Keratinocyte (primary cell): ENCODE results near the gene CPSF4. TPM values are rescaled to one million over a fixed set of nuclear protein-coding genes. Genes with fewer than 3 reads are reported as not detected.

ENCODE experiments used
- DNase-seq: peaks from one replicate; pipeline ENCODE4 v3.0.0-alpha.2; 2011; ENCODE audit warnings: low read depth, missing footprints, low spot score
- FAIRE-seq: peaks from 2 replicates; lab custom pipeline; 2011; peaks lifted over from hg19 to GRCh38; lab: Jason Lieb, UNC
- H2AFZ ChIP-seq: 2 replicates; pipeline ENCODE4 v1.6.0; 2012; ENCODE audit warnings: low read length, control low read depth, inconsistent platforms; ENCODE audit not compliant: control insufficient read depth
- H3K27ac ChIP-seq: 2 replicates; pipeline ENCODE4 v1.5.1; 2011; ENCODE audit warnings: low read length; ENCODE audit not compliant: control insufficient read depth, insufficient read depth
- H3K27me3 ChIP-seq: 3 replicates; pipeline ENCODE4 v1.6.0; 2011; ENCODE audit warnings: low read length; ENCODE audit not compliant: control insufficient read depth, insufficient read depth; ENCODE audit errors: extremely low read depth
- H3K36me3 ChIP-seq, 2 experiments: 2 replicates in 1 of 2; 3 replicates in 1 of 2; pipeline ENCODE4 v1.5.1; 2011; ENCODE audit warnings: low read length in 2 of 2, mild to moderate bottlenecking in 1 of 2; ENCODE audit not compliant: control insufficient read depth in 2 of 2, insufficient read depth in 2 of 2; ENCODE audit errors: extremely low read depth in 1 of 2
- H3K4me1 ChIP-seq: 3 replicates; pipeline ENCODE4 v1.5.1; 2011; ENCODE audit warnings: low read length; ENCODE audit not compliant: control insufficient read depth, insufficient read depth; ENCODE audit errors: extremely low read depth
- H3K4me2 ChIP-seq: 3 replicates; pipeline ENCODE4 v1.6.0; 2011; ENCODE audit warnings: low read depth, low read length; ENCODE audit not compliant: control insufficient read depth, insufficient read depth; ENCODE audit errors: extremely low read depth
- H3K4me3 ChIP-seq, 3 experiments: fragments of 200-600 bp in 1 of 3; sonication (generic) in 1 of 3; 2 replicates in 2 of 3; 3 replicates in 1 of 3; pipeline ENCODE4 v1.5.1; 2011 to 2016; ENCODE audit warnings: low read length in 3 of 3, mild to moderate bottlenecking in 3 of 3, control low read depth in 2 of 3, inconsistent platforms in 1 of 3, low read depth in 1 of 3, mixed read lengths in 1 of 3, mixed run types in 1 of 3, moderate library complexity in 1 of 3; ENCODE audit not compliant: control insufficient read depth in 2 of 3, insufficient read depth in 2 of 3; ENCODE audit errors: extremely low read depth in 1 of 3
- H3K79me2 ChIP-seq: 2 replicates; pipeline ENCODE4 v1.6.0; 2012; ENCODE audit warnings: low read length; ENCODE audit not compliant: control insufficient read depth, insufficient read depth
- H3K9ac ChIP-seq: 3 replicates; pipeline ENCODE4 v1.6.0; 2011; ENCODE audit warnings: low read length; ENCODE audit not compliant: control insufficient read depth, insufficient read depth; ENCODE audit errors: extremely low read depth
- H3K9me1 ChIP-seq: 3 replicates; pipeline ENCODE4 v1.6.0; 2011; ENCODE audit warnings: low read length; ENCODE audit not compliant: control insufficient read depth, insufficient read depth; ENCODE audit errors: extremely low read depth
- H3K9me3 ChIP-seq: 2 replicates; pipeline ENCODE4 v1.5.1; 2012; ENCODE audit warnings: low read depth, low read length; ENCODE audit not compliant: control insufficient read depth
- H4K20me1 ChIP-seq: 3 replicates; pipeline ENCODE4 v1.6.0; 2011; ENCODE audit warnings: low read length; ENCODE audit not compliant: control insufficient read depth, insufficient read depth; ENCODE audit errors: extremely low read depth
- EZH2 ChIP-seq: IDR thresholded peaks from one replicate; pipeline ENCODE4 v1.6.1; 2012; ENCODE audit warnings: inconsistent platforms, mild to moderate bottlenecking, low read length, moderate library complexity
- dilution Hi-C: fragments of 300-500 bp; cut with MboI; formaldehyde crosslinking; loops from one replicate; pipeline ENCODE4 v1.7.0; 2020; ENCODE audit warnings: low sequenced_read_pairs; ENCODE audit not compliant: extremely low pct_ligation_motif_present
- polyA plus RNA-seq, 5 experiments: library from polyadenylated mRNA; depleted of rRNA in 3 of 5; stranded (reverse) in 3 of 5; stranded (forward) in 1 of 5; unstranded in 1 of 5; fragments of >200 nt; gene quantifications; 1 replicate in 1 of 5; 2 replicates in 3 of 5; 3 replicates in 1 of 5; pipeline versions ENCODE4 v1.2.1 to v1.2.3, GENCODE V29; 2011 to 2012; ENCODE audit warnings: missing spikeins in 2 of 5, low read depth in 1 of 5, low replicate concordance in 1 of 5
- TF ChIP-seq, protein P1 (sequence below), 3 experiments: IDR thresholded peaks in 1 of 3; conservative IDR thresholded peaks in 1 of 3; optimal IDR thresholded peaks in 1 of 3; 2 replicates in 2 of 3; 3 replicates in 1 of 3; pipeline versions ENCODE3 to v1.5.1; 2011; ENCODE audit warnings: low read length in 3 of 3, mild to moderate bottlenecking in 3 of 3, moderate library complexity in 2 of 3, control low read depth in 1 of 3, inconsistent platforms in 1 of 3; ENCODE audit not compliant: insufficient read depth in 2 of 3; ENCODE audit errors: extremely low read depth in 1 of 3

CPSF4 gene
- polyA plus RNA-seq, 1 donor (not counting 4 experiments of a cell fraction or from before 2014, with no cell fraction given) = 25.0 TPM

DNA sequence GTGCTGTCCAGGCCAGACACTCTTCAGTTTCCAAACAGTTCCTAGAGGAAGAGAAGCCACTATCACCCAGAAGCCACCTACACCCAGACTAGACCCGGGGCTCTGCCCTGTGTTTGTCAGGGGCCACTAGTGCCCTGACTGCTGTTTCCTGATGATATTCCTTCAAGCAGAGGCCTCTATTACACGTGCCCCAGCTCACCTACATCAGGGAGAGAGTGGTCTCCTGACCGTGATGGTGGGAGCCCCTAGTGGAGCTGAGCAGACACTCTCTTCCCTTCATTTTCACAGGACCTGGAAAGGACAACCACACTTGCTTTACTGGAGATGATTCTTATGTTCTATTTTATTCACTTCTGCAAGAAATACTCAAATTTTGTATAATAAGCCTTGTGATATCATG is 52.1 kb downstream of the CPSF4 start:
- Histone ChIP-seq H3K79me2 (peaks cover 13% of the 10 kb centered on the region), H3K36me3 (peaks cover 14 to 23% of the 10 kb centered on the region in 2 experiments), H3K9me1 (no peaks in the 10 kb centered on the region), H3K27ac (no peak overlapping the region), H4K20me1 (no peaks in the 10 kb centered on the region), H3K4me3 (no peak overlapping the region), H3K4me2 (no peak overlapping the region), H3K27me3 (no peaks in the 10 kb centered on the region), H3K9me3 (peaks cover 9% of the 10 kb centered on the region), H3K9ac (no peak overlapping the region), H3K4me1 (no peaks in the 10 kb centered on the region), H2AFZ (no peak overlapping the region)
- TF ChIP-seq, protein P1, sequence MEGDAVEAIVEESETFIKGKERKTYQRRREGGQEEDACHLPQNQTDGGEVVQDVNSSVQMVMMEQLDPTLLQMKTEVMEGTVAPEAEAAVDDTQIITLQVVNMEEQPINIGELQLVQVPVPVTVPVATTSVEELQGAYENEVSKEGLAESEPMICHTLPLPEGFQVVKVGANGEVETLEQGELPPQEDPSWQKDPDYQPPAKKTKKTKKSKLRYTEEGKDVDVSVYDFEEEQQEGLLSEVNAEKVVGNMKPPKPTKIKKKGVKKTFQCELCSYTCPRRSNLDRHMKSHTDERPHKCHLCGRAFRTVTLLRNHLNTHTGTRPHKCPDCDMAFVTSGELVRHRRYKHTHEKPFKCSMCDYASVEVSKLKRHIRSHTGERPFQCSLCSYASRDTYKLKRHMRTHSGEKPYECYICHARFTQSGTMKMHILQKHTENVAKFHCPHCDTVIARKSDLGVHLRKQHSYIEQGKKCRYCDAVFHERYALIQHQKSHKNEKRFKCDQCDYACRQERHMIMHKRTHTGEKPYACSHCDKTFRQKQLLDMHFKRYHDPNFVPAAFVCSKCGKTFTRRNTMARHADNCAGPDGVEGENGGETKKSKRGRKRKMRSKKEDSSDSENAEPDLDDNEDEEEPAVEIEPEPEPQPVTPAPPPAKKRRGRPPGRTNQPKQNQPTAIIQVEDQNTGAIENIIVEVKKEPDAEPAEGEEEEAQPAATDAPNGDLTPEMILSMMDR (optimal IDR thresholded peaks at IDR 0.05 in 1 of 3, IDR thresholded peaks at IDR 0.05 in 1 of 3, conservative IDR thresholded peaks at IDR 0.05 in 1 of 3; ENCODE audit: extremely low read depth in 1 of 3, insufficient read depth in 2 of 3, low read length in 3 of 3) = no peak
- TF ChIP-seq EZH2 = no peak
- dilution Hi-C loops = no loop called here
- DNase-seq (no peak), FAIRE-seq (no peak)

DNA sequence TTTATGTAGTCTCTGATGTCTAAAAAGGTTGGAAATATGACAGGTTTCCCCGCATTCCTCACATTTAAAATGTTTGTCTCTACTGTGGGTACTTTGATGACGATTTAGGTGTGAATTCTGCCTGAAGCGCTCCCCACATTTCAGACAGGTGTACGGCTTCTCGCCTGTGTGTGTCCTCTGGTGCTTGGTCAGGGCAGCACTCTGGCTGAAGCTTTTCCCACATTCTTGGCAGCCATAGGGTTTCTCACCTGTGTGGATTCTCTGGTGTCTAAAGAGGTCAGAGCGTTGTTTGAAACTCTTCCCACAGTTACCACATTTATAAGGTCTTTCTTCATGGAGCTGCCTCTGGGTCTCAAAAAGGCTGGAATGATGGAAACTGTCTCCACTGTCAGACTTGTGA is 55.1 kb downstream of the CPSF4 start:
- no peak overlapping the region for H3K27ac ChIP-seq
- no peak overlapping the region for H2AFZ ChIP-seq
- H3K9me1 ChIP-seq = no peaks in the 10 kb centered on the region
- H3K4me2 ChIP-seq = no peak overlapping the region
- DNase-seq (no peak), FAIRE-seq (peak; percentile 5)
- H4K20me1 ChIP-seq = peaks cover 4% of the 10 kb centered on the region
- dilution Hi-C loops = no loop called here
- H3K4me3 ChIP-seq = no peak overlapping the region
- H3K79me2 ChIP-seq = peaks cover 40% of the 10 kb centered on the region
- H3K9me3 ChIP-seq = peaks cover 9% of the 10 kb centered on the region
- H3K4me1 ChIP-seq = peaks cover 10% of the 10 kb centered on the region
- TF ChIP-seq, protein P1 (optimal IDR thresholded peaks at IDR 0.05 in 1 of 3, IDR thresholded peaks at IDR 0.05 in 1 of 3, conservative IDR thresholded peaks at IDR 0.05 in 1 of 3; ENCODE audit: extremely low read depth in 1 of 3, insufficient read depth in 2 of 3, low read length in 3 of 3) = no peak
- no peak for TF ChIP-seq EZH2
- no peak overlapping the region for H3K9ac ChIP-seq
- H3K27me3 ChIP-seq = no peaks in the 10 kb centered on the region
- peaks cover 16 to 21% of the 10 kb centered on the region in 2 experiments for H3K36me3 ChIP-seq
